ENCODE data around the gene ATP5F1D. TPM values are rescaled to one million over a fixed set of nuclear protein-coding genes. Genes with fewer than 3 reads are reported as not detected.

ATP5F1D gene
- total RNA-seq, 1 donor from 2014 or later = 28.9 TPM

DNA sequence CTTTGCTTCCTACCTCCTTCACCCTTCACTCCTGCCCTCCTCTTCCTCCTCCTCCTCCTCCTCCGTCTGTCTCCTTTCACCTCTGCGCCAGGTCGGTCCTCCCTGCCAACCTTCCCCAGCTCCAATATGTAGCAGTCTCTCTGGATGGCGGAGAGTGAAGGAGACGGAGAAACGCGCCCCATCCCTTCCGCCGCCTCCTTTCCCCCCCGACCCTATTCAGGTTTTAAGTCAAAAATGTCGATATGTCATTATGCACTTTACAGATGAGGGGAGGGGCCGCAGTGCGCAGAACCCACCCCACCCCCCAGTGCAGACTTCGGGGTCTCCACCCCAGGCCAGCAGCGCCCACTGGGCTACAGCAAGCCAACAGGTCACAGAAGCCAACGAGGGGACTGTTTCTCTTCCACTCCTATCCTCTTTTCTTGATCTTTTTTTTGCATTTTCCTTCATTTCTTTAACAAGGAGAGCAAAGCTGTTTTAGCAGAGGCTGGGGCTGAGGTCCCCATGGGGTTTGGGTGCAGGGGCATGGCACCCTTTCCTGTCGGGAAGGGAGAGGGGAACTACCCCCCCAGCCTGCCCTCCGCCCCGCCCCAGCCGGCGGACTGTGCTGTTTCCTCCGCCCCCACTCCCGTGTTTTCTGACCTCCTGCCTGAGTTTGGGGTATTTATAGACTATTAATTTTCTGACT is 16.1 kb downstream of the ATP5F1D start:
- DNase-seq (ENCODE audit: low read depth, low spot score) = no peak

DNA sequence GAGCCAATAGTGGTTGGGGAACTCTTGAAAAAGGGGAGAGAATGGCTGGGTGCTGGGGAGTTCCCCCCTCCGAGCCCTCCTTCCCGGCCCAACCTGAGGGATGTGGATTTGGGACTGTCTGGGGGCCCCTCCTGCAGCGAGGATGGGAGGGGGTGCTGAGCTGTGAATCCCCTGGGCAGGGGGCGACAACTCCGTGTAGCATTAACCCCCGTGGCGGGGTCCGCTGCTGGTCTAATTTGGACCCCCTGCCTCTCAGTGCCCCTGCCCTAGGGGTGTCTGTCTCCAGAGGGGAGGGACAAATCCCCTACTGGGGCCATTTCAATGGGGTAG is 16.6 kb downstream of the ATP5F1D start:
- no peak for DNase-seq (ENCODE audit: low read depth, low spot score)

GRCh38 chr19:1258707-1259205 is 17.2 kb downstream of the ATP5F1D start:
- no peak for DNase-seq (ENCODE audit: low read depth, low spot score)

- DNase-seq (ENCODE audit: low read depth, low spot score) = no peak
Observed at GRCh38 chr19:1259206-1259875, 17.8 kb downstream of the ATP5F1D start.

DNA sequence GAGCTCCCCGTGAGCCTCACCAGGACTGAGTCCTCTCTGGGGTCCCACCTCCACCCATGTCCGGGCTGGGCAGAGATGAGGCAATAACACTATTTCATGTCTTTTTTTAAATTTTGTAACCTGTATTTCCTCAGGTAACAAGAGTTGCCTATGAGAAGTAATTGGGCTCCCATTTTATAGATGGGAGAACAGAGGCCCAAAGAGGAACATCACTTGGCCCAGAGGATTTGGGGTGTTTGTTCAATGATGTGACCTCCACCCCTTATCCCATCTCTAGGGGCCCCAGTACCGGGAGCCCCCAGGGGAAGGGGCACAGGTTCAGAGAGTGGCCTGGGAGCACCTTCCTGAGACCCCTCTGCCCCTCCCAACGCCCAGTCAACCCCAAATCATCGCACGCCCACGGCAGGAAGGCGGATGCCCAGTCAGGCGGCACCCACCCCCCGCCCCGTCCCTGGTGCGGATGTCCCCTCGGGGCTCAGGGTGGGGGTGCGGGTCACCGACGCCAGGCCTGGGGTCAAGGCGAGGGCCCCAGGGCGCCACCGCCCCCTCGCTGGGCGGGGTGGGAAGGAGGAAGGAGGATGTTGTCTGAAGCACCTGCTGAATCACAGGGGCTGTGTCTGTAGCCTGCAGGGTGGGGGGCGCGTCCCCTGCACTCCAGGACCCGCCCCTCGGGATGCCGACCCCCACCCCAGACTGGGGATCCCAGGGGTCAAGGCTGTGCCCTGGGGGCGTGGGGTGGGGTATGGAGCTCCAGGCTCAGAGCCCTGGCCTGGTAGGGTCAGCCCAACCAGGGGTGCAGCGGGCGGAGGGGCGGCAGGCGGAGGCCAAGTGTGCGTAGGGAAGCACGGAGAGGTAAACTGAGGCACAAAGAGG is 18.6 kb downstream of the ATP5F1D start:
- no peak for DNase-seq (ENCODE audit: low read depth, low spot score)

DNA sequence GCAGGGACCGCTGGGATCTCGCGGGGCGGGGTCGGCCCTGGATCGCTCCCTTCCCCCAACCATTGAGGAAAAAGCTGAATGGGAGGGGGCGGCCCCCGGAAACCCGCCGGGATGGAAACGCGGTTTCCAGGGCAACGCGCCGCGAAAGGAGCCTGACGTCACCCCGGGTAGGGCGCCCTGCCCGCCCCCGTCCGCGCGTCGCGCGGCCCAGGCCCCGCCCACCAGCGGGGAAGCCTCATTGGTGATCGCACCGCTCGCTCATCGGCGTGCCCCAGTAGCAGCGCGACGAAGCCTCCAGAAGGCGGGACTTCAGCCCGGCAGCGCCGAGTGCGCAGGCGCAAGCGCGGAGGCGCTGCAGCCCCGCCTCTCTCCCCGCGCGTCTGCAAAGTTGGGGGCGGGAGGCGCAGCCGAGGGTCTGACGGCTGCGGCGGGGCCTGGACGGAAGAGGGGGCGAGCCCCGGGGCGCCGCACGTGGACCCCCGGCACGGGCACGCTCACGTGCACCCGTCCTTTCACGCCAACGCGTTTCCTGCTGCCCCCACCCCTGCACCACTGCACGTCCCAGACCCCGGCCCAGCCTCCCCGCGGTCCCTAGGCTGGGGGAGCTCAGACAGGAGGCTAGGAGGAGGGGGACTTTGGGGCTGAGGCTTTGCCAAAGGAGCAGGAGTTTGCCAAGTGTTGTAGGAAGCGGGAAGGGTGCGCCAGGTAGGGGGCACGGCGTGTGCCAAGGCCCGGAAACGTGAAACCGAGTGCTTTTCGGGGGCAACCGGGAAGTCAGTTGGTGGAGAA is 19.4 kb downstream of the ATP5F1D start:
- DNase-seq (ENCODE audit: low read depth, low spot score) = no peak

DNA sequence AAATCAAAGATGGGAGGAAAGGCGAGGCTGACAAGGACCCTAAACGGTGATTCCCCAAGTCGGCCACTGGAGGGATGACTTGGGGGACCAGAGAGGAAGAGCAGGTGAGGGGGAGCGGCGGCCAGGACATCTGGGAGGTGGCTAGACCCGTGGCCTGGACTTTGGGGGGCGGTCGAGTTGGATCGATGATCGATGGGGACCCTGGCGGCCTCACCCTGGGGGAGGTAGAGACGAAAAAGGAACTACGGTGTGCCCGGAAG is 19.9 kb downstream of the ATP5F1D start:
- no peak for DNase-seq (ENCODE audit: low read depth, low spot score)

DNA sequence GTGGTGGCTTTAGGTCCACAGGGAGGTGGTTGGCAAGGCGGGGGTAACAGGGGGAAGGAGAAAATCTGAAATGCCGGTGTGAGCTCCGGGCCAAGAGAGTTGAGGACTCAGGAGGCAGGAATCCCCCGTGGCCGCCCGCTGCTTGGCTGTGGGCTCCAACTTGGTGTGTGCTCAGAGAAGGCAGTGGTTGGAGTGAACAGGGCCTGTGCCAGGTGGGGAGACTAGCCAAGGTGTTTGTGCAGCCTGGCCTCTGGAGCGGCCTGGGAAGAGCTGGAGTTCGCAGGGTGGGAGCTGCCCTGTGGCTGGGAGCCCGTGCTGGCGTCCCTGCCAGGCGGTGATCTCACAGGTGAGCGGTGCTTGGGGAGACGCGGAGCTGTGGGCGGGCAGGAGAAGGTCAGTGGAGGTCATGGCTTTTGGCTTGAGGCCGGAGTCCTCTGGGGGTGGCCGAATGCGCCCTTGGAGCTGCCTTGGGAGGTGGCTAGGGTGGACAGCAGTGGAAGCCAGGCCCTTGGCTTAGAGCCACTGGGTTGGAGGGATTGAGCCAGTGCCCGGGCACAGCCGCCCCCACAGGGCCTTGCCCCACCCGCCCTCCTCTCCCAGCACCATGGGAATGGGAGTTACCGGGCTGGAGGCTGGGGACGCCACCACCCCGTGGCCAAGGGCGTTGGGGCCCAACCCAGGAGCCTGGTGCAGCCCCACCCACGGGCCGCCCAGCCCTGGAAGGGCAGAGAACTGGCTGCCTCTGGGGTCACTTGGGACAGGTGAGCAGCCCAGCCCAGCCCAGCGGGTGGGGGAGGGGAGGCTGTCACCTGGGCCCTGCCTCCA is 20.5 kb downstream of the ATP5F1D start:
- no peak for DNase-seq (ENCODE audit: low read depth, low spot score)

DNA sequence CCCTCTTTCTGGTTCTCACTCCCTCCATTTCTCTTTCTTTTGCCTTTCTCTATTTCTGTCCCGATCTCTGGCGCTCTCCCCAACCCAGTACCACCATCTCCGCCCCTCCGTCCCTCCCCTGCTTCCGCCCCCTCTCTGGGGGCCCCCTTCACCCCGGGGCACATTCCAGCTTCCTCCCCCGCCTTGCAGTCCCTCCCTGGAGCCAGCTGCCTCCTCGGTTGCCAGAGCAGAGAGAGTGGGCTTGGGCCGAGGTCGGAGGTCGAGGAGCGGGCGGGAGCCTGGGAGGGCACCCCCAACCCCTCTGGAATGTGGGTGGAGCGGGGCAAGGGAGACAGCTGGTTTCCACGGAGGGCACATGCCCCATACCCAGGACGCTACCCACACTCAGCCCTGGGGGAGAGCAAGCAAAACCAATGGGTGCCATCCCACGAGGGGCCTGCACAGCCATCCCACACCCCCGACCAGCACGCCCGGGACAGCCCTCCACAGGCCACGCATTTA is 21.1 kb downstream of the ATP5F1D start:
- no peak for DNase-seq (ENCODE audit: low read depth, low spot score)

- no peak for DNase-seq (ENCODE audit: low read depth, low spot score)
Observed at GRCh38 chr19:1263188-1263587, 21.6 kb downstream of the ATP5F1D start.

GRCh38 chr19:1264801-1265614 is 23.5 kb downstream of the ATP5F1D start:
- no peak for DNase-seq (ENCODE audit: low read depth, low spot score)

- DNase-seq (ENCODE audit: low read depth, low spot score) = no peak
Observed at GRCh38 chr19:1265615-1266128, 24.1 kb downstream of the ATP5F1D start.

GRCh38 chr19:1266129-1266915 is 24.8 kb downstream of the ATP5F1D start:
- no peak for DNase-seq (ENCODE audit: low read depth, low spot score)

DNA sequence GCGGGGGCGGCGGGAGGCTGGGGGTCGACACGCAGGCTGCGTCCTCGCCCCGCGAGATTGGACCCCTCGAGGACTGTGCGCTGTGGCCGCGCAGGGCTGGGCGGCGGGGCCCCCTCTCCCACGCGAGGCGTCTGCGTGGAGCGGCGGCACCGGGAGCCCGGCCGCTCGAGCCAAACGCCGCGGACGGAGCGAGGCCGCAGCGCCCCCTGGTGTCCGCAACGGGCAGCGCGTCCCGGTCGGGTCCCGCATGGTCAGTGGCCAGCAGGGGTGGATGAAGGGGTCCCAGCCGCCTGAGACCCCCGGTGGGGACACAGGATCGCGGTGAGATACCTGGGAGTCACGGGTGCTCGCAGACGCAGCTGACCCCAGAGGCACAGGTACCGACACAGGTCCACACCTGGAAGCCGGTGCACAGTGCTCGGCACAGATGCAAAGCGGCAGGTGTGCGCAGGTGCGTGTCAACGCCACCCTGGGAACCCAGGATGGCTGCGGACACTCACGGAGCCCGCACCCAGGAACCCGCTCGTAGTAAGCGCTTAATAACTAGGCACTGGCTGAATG is 25.4 kb downstream of the ATP5F1D start:
- no peak for DNase-seq (ENCODE audit: low read depth, low spot score)

DNA sequence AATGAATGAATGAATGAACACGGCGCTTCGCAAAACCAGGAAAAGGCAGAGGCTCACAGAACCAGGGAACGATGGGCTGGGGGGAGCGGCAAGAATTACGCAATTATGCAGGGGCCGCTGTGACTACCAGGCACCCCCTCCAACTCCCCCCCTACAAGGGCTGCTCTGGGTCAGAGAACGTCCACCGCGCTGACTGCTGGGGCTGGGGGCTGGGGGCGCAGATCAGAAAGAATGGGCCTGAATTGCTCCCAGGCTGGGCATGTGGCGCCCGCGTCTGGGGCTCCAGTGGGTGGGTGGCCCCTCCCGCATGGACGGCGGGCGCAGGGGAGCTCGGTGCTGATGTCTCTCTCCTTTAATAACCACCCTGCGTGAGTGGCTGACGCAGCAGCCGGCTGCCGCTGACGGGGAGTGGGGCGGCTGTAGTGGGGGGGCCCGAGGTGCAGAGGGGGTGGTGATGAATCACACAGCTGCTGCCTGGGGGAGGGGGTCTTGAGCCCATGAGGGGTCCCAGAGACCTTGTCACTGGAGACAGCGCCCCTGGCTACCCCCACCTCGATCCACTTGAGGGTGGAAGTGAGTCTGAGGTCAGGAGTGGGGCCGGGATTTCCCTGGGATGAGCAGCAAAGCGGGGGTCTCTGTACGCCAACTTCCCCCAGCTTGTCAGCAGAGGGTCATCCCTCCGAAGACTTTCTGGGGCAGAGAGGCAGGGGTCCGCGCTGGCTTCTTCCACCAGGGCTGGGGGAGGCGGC is 26.1 kb downstream of the ATP5F1D start:
- DNase-seq (ENCODE audit: low read depth, low spot score) = no peak

DNA sequence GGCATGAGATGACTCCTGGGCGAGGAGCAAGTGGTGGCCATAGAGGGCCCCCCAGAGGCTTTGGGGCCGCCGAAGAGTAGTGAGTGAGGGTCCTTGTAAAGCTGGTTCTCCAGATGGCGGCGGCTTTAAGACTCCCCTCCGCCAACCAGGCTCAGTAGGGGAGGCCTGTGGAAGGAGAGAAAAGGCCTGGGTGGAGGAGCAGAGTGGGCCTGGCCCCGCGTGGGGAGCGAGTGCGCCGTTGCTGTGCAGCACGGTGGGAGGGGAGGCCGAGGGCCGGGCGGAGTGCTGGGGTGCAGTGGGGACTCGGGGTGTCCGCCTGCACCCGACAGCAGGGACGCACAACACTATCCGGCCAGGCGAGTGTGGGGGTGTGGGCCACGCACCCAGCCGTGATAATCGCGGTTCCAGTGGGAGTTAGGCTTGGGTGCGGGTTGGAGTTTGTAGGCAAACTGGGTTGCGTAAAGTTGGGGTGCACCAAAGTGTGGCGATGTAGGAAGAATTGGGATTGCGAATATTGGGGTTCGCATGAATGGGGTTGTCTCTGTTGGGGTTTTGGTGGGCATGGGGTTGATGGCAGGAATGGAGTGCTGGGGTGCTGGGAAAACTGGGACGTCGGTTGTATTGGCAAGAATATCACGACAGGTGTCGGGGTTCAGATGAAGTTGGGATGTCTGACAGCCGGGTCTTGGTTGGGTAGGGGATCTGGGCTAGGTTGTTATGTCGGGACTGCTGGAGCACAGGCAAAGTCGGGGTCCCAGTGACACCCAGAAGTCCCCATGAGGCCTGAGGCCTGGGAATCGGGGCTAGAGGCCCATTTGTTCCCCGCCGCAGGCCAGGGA is 26.9 kb downstream of the ATP5F1D start:
- no peak for DNase-seq (ENCODE audit: low read depth, low spot score)

DNA sequence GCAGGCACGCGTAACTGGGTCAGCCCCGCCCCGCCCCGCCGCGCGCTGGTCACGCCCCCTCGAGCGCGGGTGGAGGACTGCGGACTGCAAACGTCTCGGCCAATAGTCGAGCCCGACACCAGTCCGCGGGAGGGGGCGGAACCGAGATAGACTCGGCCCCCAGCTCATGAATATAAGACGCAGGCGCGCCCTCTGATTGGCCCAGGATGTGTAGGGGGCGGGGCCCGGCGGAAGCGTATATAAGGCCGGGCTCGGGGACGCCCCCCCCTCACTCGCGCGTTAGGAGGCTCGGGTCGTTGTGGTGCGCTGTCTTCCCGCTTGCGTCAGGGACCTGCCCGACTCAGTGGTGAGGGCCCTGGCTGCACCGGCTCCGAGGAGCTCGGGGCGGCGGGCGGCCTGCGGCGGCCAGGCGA is 27.5 kb downstream of the ATP5F1D start, which contains the start of gene CIRBP:
CIRBP (plus strand) TSS at position 268 of the 413 bp plus-strand sequence. CDS start 1,602 bp downstream, outside the sequence.
- peak; percentile 95 for DNase-seq (ENCODE audit: low read depth, low spot score)

Data from pulmonary artery endothelial cell (primary cell).